BJ (cell line): ENCODE measurements around the gene LCOR. TPM values are rescaled to one million over a fixed set of nuclear protein-coding genes. Genes with fewer than 3 reads are reported as not detected.

ENCODE experiments used
- CTCF ChIA-PET: fragments of 350-600 bp; formaldehyde crosslinking; extraction: SDS; loops from one replicate; lab custom pipeline; 2021; ENCODE audit warnings: antibody characterized with exemption, inconsistent platforms; lab: Yijun Ruan, JAX
- POLR2A ChIA-PET: fragments of 300-600 bp; sonication (Branson Sonifier 250); formaldehyde crosslinking; extraction: SDS; loops from one replicate; lab custom pipeline; 2021; ENCODE audit warnings: antibody characterized with exemption; lab: Charles Lee
- DNase-seq: peaks from one replicate; pipeline ENCODE4 v3.0.0-alpha.2; 2011; ENCODE audit warnings: low read depth
- H3K27me3 ChIP-seq: 2 replicates; pipeline ENCODE4 v1.6.0; 2011; ENCODE audit warnings: low read length; ENCODE audit not compliant: control insufficient read depth, insufficient read depth
- H3K36me3 ChIP-seq: 2 replicates; pipeline ENCODE4 v1.5.1; 2011; ENCODE audit warnings: low read length; ENCODE audit not compliant: control insufficient read depth, insufficient read depth
- H3K4me3 ChIP-seq: 2 replicates; pipeline ENCODE4 v1.5.1; 2011; ENCODE audit warnings: low read depth, mild to moderate bottlenecking, control low read depth, low read length
- CTCF ChIP-seq: IDR thresholded peaks from 2 replicates; pipeline ENCODE4 v1.5.1; 2011; ENCODE audit warnings: low read depth, mild to moderate bottlenecking, control low read depth, inconsistent platforms, low read length, moderate library complexity; ENCODE audit not compliant: insufficient read depth
- polyA plus RNA-seq: library from polyadenylated mRNA; depleted of rRNA; stranded (reverse); fragments of >200 nt; gene quantifications from 2 replicates; pipeline ENCODE4 v1.2.3, GENCODE V29; 2011

Gene LCOR
- polyA plus RNA-seq, 1 experiment: 4.9 TPM

DNA sequence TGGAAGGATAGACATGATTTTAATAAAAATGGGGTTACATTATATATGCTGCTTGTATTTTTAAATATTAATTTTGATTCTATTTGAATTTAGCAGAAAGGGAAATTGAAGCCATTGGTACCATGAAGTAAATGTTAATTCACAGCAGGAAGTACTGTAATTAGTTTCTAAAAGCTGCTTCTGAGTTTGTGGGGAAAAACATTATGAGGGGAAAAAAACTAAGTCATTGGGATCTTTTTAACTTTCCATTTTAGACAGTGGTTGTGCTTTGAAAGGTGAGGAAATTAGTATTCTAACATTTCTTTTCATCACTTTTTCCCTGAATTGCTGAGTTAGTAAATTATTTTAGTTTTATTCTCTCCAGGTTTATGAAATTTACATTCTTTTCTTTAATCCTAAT is 41.0 kb downstream of the LCOR start:
- Histone ChIP-seq H3K27me3 (no peaks in the 10 kb centered on the region), H3K4me3 (no peak overlapping the region), H3K36me3 (no peaks in the 10 kb centered on the region)
- no peak for TF ChIP-seq CTCF
- ChIA-PET CTCF (no interaction called here), POLR2A (no interaction called here)
- DNase-seq: no peak

DNA sequence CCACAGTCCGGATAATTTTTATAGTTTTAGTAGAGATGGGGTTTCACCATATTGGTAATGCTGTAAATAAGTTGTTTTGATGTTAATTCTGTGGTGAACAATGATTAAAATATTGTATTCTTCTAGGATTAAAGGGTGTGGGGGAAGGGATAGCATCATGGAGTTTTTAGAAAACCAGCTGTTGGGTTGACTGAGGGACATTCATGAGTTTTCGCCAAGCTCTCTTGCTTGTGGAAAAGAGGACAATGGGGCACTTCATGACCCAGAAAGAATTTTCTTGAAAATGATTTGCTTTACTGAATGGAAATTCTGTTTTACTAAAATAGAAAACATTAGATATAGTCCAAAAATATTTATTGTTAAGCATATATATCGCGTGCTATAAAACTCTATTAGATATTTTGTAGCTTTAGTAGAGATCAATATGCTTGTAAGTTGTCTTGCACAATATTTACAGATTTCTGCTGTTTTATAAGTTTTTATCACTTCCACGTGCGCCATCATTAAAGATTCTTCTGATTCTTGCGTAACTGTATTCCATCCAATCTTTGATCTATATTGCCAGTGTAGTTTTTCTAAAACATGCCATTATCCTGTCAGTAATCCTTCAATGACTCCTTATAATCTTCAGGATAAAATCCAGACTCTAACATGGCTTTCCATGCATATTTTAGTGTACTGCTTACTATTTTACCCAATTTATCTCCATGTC is 41.8 kb downstream of the LCOR start:
- CTCF ChIA-PET: no interaction called here
- POLR2A ChIA-PET: no interaction called here

DNA sequence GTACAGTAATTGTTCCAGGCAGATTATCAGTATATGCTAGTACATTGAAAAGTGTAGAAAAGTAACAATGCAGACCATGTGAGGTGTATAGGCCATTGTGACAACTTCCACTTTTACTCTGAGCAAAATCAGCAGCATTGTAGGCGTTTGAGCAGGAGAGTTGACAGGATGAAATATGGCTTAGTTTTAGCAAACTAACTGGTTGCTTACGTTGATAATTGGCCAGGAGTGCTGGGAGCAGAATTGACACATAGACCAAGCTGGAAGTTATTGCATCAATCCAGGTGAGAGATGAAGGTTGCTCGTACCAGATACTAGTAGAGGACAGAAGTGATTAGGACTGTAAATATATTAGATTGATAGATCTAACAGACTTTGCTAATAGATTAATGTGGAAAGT is 46.0 kb downstream of the LCOR start:
- H3K27me3 ChIP-seq: no peaks in the 10 kb centered on the region
- DNase-seq: no peak
- ChIA-PET CTCF (interaction anchor here (0.6 kb wide), 1 partner anchor 118 kb away, joined by 3 read pairs; no protein-coding TSS in a partner anchor), POLR2A (no interaction called here)
- TF ChIP-seq CTCF: no peak
- no peak overlapping the region for H3K4me3 ChIP-seq
- peaks cover 1% of the 10 kb centered on the region; the same call in 1 of the 2 replicates for H3K36me3 ChIP-seq

More for the DNA sequence above, 41.8 kb downstream of the LCOR start:
- no peak for TF ChIP-seq CTCF
- no peak overlapping the region for H3K4me3 ChIP-seq
- no peaks in the 10 kb centered on the region for H3K27me3 ChIP-seq
- peaks cover 1% of the 10 kb centered on the region; the same call in 1 of the 2 replicates for H3K36me3 ChIP-seq
- no peak for DNase-seq

DNA sequence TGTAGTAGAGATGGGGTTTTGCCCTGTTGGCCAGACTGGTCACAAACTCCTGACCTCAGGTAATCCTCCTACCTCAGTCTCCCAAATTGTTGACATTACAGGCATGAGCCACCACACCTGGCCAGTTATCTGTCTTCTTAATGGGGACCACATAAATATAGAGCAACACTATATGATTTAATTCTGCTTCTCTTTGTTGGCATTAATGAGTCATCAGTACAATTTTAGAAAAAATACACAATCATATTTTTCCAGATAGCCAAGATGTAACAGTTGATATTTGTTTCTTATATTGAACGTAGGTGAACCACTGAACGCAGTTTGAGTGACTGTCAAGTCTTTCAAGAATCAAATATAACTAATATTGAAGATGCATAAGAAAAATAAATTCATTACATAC is 48.5 kb downstream of the LCOR start:
- POLR2A ChIA-PET: no interaction called here
- DNase-seq: no peak
- Histone ChIP-seq H3K4me3 (no peak overlapping the region), H3K36me3 (peaks cover 1% of the 10 kb centered on the region; the same call in 1 of the 2 replicates), H3K27me3 (no peaks in the 10 kb centered on the region)
- CTCF ChIA-PET: no interaction called here
- TF ChIP-seq CTCF: no peak

- ChIA-PET POLR2A (no interaction called here), CTCF (no interaction called here)
- no peak for DNase-seq
- TF ChIP-seq CTCF: no peak
- H3K4me3 ChIP-seq: no peak overlapping the region
- 0 out of 2 replicates have a peak, but pooled peaks cover 1% of the 10 kb centered on the region for H3K36me3 ChIP-seq
- H3K27me3 ChIP-seq: no peaks in the 10 kb centered on the region
Measured at GRCh38 chr10:96889415-96890171, 57.5 kb downstream of the LCOR start.
